Large intestine (tissue), 3 donors: ENCODE measurements around the gene EGFR. TPM values are rescaled to one million over a fixed set of nuclear protein-coding genes. Genes with fewer than 3 reads are reported as not detected.

Experiments used
- DNase-seq, 2 donors: peaks; one replicate each; pipeline versions ENCODE4 v3.0.0 to v3.0.0-alpha.2; 2013
- H3K27ac ChIP-seq: one replicate; pipeline ENCODE4 v1.5.1; 2013; ENCODE audit warnings: low read length
- H3K27me3 ChIP-seq: 2 replicates; pipeline ENCODE4 v1.6.1; 2013; ENCODE audit warnings: low read length; ENCODE audit not compliant: control insufficient read depth, insufficient read depth
- H3K36me3 ChIP-seq: 2 replicates; pipeline ENCODE4 v1.6.1; 2013; ENCODE audit warnings: low read length; ENCODE audit not compliant: control insufficient read depth, insufficient read depth
- H3K4me1 ChIP-seq: one replicate; pipeline ENCODE4 v1.6.1; 2013; ENCODE audit warnings: low read length; ENCODE audit not compliant: control insufficient read depth, insufficient read depth
- H3K4me3 ChIP-seq: one replicate; pipeline ENCODE4 v1.5.1; 2013; ENCODE audit warnings: low read length
- H3K9me3 ChIP-seq: one replicate; pipeline ENCODE4 v1.6.1; 2013; ENCODE audit warnings: mild to moderate bottlenecking, low read depth, low read length, moderate library complexity; ENCODE audit not compliant: control insufficient read depth
- WGBS: methylation state at CpG from one replicate; pipeline ENCODE4 v1.1.5; 2013; ENCODE audit warnings: low lambda C conversion rate; ENCODE audit not compliant: insufficient coverage; 5-methylcytosine and 5-hydroxymethylcytosine counted together
- polyA plus RNA-seq: library from polyadenylated mRNA; unstranded; fragments of 120-200 nt; gene quantifications from one replicate; pipeline ENCODE4 v1.2.1, GENCODE V29; 2013

The EGFR gene
- polyA plus RNA-seq, 1 donor, result 22.9 TPM

GRCh38 chr7:55006499-55006898, 12.3 kb upstream of the EGFR start:
- Histone ChIP-seq H3K9me3 (peaks cover 4% of the 10 kb centered on the region), H3K27me3 (no peaks in the 10 kb centered on the region), H3K27ac (no peak overlapping the region), H3K4me1 (no peaks in the 10 kb centered on the region), H3K36me3 (no peaks in the 10 kb centered on the region), H3K4me3 (no peak overlapping the region)
- no CpG with 5 or more reads among the region's 11 CpGs for WGBS
- DNase-seq, result no peak

GRCh38 chr7:55013851-55014250, 5.0 kb upstream of the EGFR start:
- Histone ChIP-seq H3K9me3 (peaks cover 6% of the 10 kb centered on the region), H3K27ac (no peak overlapping the region), H3K4me3 (no peak overlapping the region), H3K36me3 (no peaks in the 10 kb centered on the region), H3K4me1 (no peaks in the 10 kb centered on the region), H3K27me3 (no peaks in the 10 kb centered on the region)
- WGBS, result no CpG with 5 or more reads among the region's 1 CpG
- no peak for DNase-seq

GRCh38 chr7:55016061-55016745, 2.6 kb upstream of the EGFR start:
- peaks cover 7% of the 10 kb centered on the region for H3K4me1 ChIP-seq
- no peaks in the 10 kb centered on the region for H3K36me3 ChIP-seq
- DNase-seq, result no peak
- H3K27ac ChIP-seq, result no peak overlapping the region
- no peak overlapping the region for H3K4me3 ChIP-seq
- peaks cover 8% of the 10 kb centered on the region for H3K9me3 ChIP-seq
- H3K27me3 ChIP-seq, result no peaks in the 10 kb centered on the region
- WGBS, result no CpG with 5 or more reads among the region's 5 CpGs

GRCh38 chr7:55016746-55017090, 2.1 kb upstream of the EGFR start:
- peaks cover 7% of the 10 kb centered on the region for H3K4me1 ChIP-seq
- no peaks in the 10 kb centered on the region for H3K36me3 ChIP-seq
- H3K4me3 ChIP-seq, result no peak overlapping the region
- DNase-seq, result no peak
- H3K27ac ChIP-seq, result no peak overlapping the region
- H3K9me3 ChIP-seq, result peaks cover 8% of the 10 kb centered on the region
- no peaks in the 10 kb centered on the region for H3K27me3 ChIP-seq
- 100% methylated on average over 1 of the region's 3 CpGs for WGBS

GRCh38 chr7:55017841-55018240, 976 bp upstream of the EGFR start:
- WGBS, result no CpG with 5 or more reads among the region's 6 CpGs
- H3K4me3 ChIP-seq, result no peak overlapping the region
- no peak overlapping the region for H3K27ac ChIP-seq

GRCh38 chr7:55019191-55019690, 424 bp downstream of the EGFR start:
- Histone ChIP-seq H3K27me3 (no peaks in the 10 kb centered on the region), H3K36me3 (peaks cover 2% of the 10 kb centered on the region), H3K9me3 (peaks cover 2% of the 10 kb centered on the region), H3K27ac (peak overlapping the region; percentile 68), H3K4me1 (peaks cover 7% of the 10 kb centered on the region), H3K4me3 (peak overlapping the region; percentile 63)
- peak in 1 of 2 donors; percentile 79 for DNase-seq
- WGBS, result no CpG with 5 or more reads among the region's 70 CpGs

More at GRCh38 chr7:55017841-55018240, 976 bp upstream of the EGFR start:
- DNase-seq, result no peak
- Histone ChIP-seq H3K4me1 (peaks cover 7% of the 10 kb centered on the region), H3K27me3 (no peaks in the 10 kb centered on the region), H3K9me3 (peaks cover 8% of the 10 kb centered on the region), H3K36me3 (peaks cover 2% of the 10 kb centered on the region)

GRCh38 chr7:55019691-55020465, 1.1 kb downstream of the EGFR start:
- WGBS, result no CpG with 5 or more reads among the region's 78 CpGs
- Histone ChIP-seq H3K9me3 (peaks cover 2% of the 10 kb centered on the region), H3K36me3 (peaks cover 2% of the 10 kb centered on the region), H3K27me3 (no peaks in the 10 kb centered on the region), H3K4me1 (peaks cover 7% of the 10 kb centered on the region), H3K4me3 (peak overlapping the region; percentile 63), H3K27ac (peak overlapping the region; percentile 68)
- peak; percentile 18 to 68 for DNase-seq

GRCh38 chr7:55020466-55020871, 1.7 kb downstream of the EGFR start:
- Histone ChIP-seq H3K4me1 (peaks cover 7% of the 10 kb centered on the region), H3K9me3 (peaks cover 2% of the 10 kb centered on the region), H3K4me3 (peak overlapping the region; percentile 63), H3K27me3 (no peaks in the 10 kb centered on the region), H3K27ac (peak overlapping the region; percentile 68), H3K36me3 (peaks cover 2% of the 10 kb centered on the region)
- WGBS, result 58% methylated on average over 2 of the region's 11 CpGs
- peak; percentile 60 to 77 for DNase-seq

- peaks cover 7% of the 10 kb centered on the region for H3K4me1 ChIP-seq
- no peak overlapping the region for H3K27ac ChIP-seq
- H3K27me3 ChIP-seq, result no peaks in the 10 kb centered on the region
- no peak overlapping the region for H3K4me3 ChIP-seq
- 88% methylated on average over 1 of the region's 9 CpGs for WGBS
- H3K36me3 ChIP-seq, result peaks cover 2% of the 10 kb centered on the region
- no peak for DNase-seq
- peaks cover 2% of the 10 kb centered on the region for H3K9me3 ChIP-seq
Observed at GRCh38 chr7:55021053-55021452, 2.2 kb downstream of the EGFR start.

- no peak overlapping the region for H3K27ac ChIP-seq
Observed at GRCh38 chr7:55022002-55022985, 3.5 kb downstream of the EGFR start.

More at GRCh38 chr7:55022002-55022985, 3.5 kb downstream of the EGFR start:
- Histone ChIP-seq H3K4me1 (peaks cover 7% of the 10 kb centered on the region), H3K4me3 (no peak overlapping the region), H3K36me3 (peaks cover 5% of the 10 kb centered on the region), H3K27me3 (no peaks in the 10 kb centered on the region), H3K9me3 (peaks cover 2% of the 10 kb centered on the region)
- 82% methylated on average over 2 of the region's 17 CpGs for WGBS
- no peak for DNase-seq
